HG03575 (cell line): ENCODE results near the gene SDK1.

ENCODE experiments used
- ATAC-seq: cut with Tn5 transposase; IDR thresholded peaks from one replicate; pipeline ENCODE4 v1.9.1; 2021; ENCODE audit not compliant: unreplicated experiment, insufficient number of reproducible peaks, low FRiP score; ENCODE audit errors: extremely low read depth

SDK1 gene

GRCh38 chr7:3437467-3437866 lies 136.4 kb downstream of the SDK1 start:
- ATAC-seq, result no peak

- ATAC-seq, result no peak
Measured at GRCh38 chr7:3438352-3438751, 137.3 kb downstream of the SDK1 start.

GRCh38 chr7:3439333-3440030 lies 138.4 kb downstream of the SDK1 start:
- no peak for ATAC-seq

- ATAC-seq, result no peak
Measured at GRCh38 chr7:3440509-3440908, 139.5 kb downstream of the SDK1 start.

GRCh38 chr7:3443716-3444115 lies 142.7 kb downstream of the SDK1 start:
- ATAC-seq, result no peak

GRCh38 chr7:3446786-3447185 lies 145.7 kb downstream of the SDK1 start:
- ATAC-seq, result no peak

GRCh38 chr7:3451701-3452100 lies 150.6 kb downstream of the SDK1 start:
- no peak for ATAC-seq

- ATAC-seq, result no peak
Measured at GRCh38 chr7:3453398-3453797, 152.3 kb downstream of the SDK1 start.

- ATAC-seq, result no peak
Measured at GRCh38 chr7:3455806-3456595, 154.9 kb downstream of the SDK1 start.

- no peak for ATAC-seq
Measured at GRCh38 chr7:3459111-3459510, 158.1 kb downstream of the SDK1 start.

- no peak for ATAC-seq
Measured at GRCh38 chr7:3461923-3462322, 160.9 kb downstream of the SDK1 start.

- ATAC-seq, result no peak
Measured at GRCh38 chr7:3463696-3464095, 162.6 kb downstream of the SDK1 start.

GRCh38 chr7:3464900-3465622 lies 164.0 kb downstream of the SDK1 start:
- no peak for ATAC-seq

- ATAC-seq, result no peak
Measured at GRCh38 chr7:3466261-3466660, 165.2 kb downstream of the SDK1 start.

- ATAC-seq, result no peak
Measured at GRCh38 chr7:3469641-3470040, 168.6 kb downstream of the SDK1 start.

- ATAC-seq, result no peak
Measured at GRCh38 chr7:3480197-3480596, 179.1 kb downstream of the SDK1 start.

- ATAC-seq, result no peak
Measured at GRCh38 chr7:3481435-3481834, 180.4 kb downstream of the SDK1 start.

GRCh38 chr7:3482147-3482921 lies 181.3 kb downstream of the SDK1 start:
- ATAC-seq, result no peak

GRCh38 chr7:3486841-3487240 lies 185.8 kb downstream of the SDK1 start:
- no peak for ATAC-seq
